MM.1S (cell line): ENCODE measurements around the gene LRRC4C.

Source experiments
- DNase-seq: peaks from one replicate; pipeline ENCODE4 v3.0.0-alpha.2; 2015
- H2AFZ ChIP-seq: fragments of 300-600 bp; sonication (generic); 2 replicates; pipeline ENCODE4 v1.6.0; 2016; ENCODE audit warnings: antibody characterized with exemption, low read length
- H3F3A ChIP-seq: fragments of 300-600 bp; sonication (generic); 2 replicates; pipeline ENCODE4 v1.6.1; 2016; ENCODE audit warnings: mild to moderate bottlenecking, antibody characterized with exemption, low read length, moderate library complexity, mixed read lengths; ENCODE audit not compliant: insufficient read depth
- H3K27ac ChIP-seq: fragments of 300-600 bp; sonication (generic); 2 replicates; pipeline ENCODE4 v1.5.1; 2016; ENCODE audit warnings: mild to moderate bottlenecking, low read length
- H3K27me3 ChIP-seq: fragments of 300-600 bp; sonication (generic); replicated peaks from 2 replicates; pipeline ENCODE4 v1.6.0; 2016; ENCODE audit warnings: low read length; ENCODE audit not compliant: insufficient read depth
- H3K36me3 ChIP-seq: fragments of 300-600 bp; sonication (generic); replicated peaks from 2 replicates; pipeline ENCODE4 v1.6.1; 2016; ENCODE audit warnings: mild to moderate bottlenecking, low read length, mixed read lengths; ENCODE audit not compliant: insufficient read depth
- H3K4me1 ChIP-seq: fragments of 300-600 bp; sonication (generic); 2 replicates; pipeline ENCODE4 v1.6.1; 2016; ENCODE audit warnings: low read length, mixed read lengths
- H3K4me2 ChIP-seq: fragments of 300-600 bp; sonication (generic); 2 replicates; pipeline ENCODE4 v1.6.0; 2016; ENCODE audit warnings: low read depth, low read length
- H3K4me3 ChIP-seq: fragments of 300-600 bp; sonication (generic); 2 replicates; pipeline ENCODE4 v1.5.1; 2016; ENCODE audit warnings: low read length, mixed read lengths
- H3K79me2 ChIP-seq: fragments of 300-600 bp; sonication (generic); 2 replicates; pipeline ENCODE4 v1.6.1; 2016; ENCODE audit warnings: mixed run types, low read length, mixed read lengths
- H3K9ac ChIP-seq: fragments of 300-600 bp; sonication (generic); 2 replicates; pipeline ENCODE4 v1.6.1; 2016; ENCODE audit warnings: low read length, mixed read lengths
- H3K9me2 ChIP-seq: fragments of 300-600 bp; sonication (generic); replicated peaks from 2 replicates; pipeline ENCODE4 v1.6.1; 2016; ENCODE audit warnings: mild to moderate bottlenecking, low read length, mixed read lengths; ENCODE audit not compliant: insufficient read depth
- H3K9me3 ChIP-seq: fragments of 300-600 bp; sonication (generic); replicated peaks from 2 replicates; pipeline ENCODE4 v1.6.1; 2016; ENCODE audit warnings: mild to moderate bottlenecking, low read length, mixed read lengths; ENCODE audit not compliant: insufficient read depth
- H4K20me1 ChIP-seq: fragments of 300-600 bp; sonication (generic); 2 replicates; pipeline ENCODE4 v1.6.1; 2016; ENCODE audit warnings: mild to moderate bottlenecking, low read length, moderate library complexity, mixed read lengths; ENCODE audit not compliant: insufficient read depth
- EZH2 ChIP-seq: fragments of 300-600 bp; sonication (generic); optimal IDR thresholded peaks from 2 replicates; pipeline ENCODE3; 2017; ENCODE audit warnings: low read depth, mild to moderate bottlenecking, antibody characterized with exemption, low read length, mixed read lengths
- EZH2phosphoT487 ChIP-seq: fragments of 300-600 bp; sonication (generic); IDR thresholded peaks from 2 replicates; pipeline ENCODE4 v1.6.1; 2018; ENCODE audit warnings: antibody characterized with exemption, low read length
- TF ChIP-seq, protein P1 (sequence below): fragments of 300-600 bp; sonication (generic); IDR thresholded peaks from 2 replicates; pipeline ENCODE4 v1.5.1; 2016; ENCODE audit warnings: antibody characterized with exemption, low read length, mixed read lengths

Gene LRRC4C

GRCh38 chr11:40276960-40277359, 1182.5 kb downstream of the LRRC4C start:
- no peaks in the 10 kb centered on the region for H3K36me3 ChIP-seq
- H3K9ac ChIP-seq, result no peak overlapping the region
- H3F3A ChIP-seq, result no peaks in the 10 kb centered on the region
- H2AFZ ChIP-seq, result no peak overlapping the region
- no peak overlapping the region for H3K4me3 ChIP-seq
- no peaks in the 10 kb centered on the region for H3K27me3 ChIP-seq
- H3K79me2 ChIP-seq, result no peaks in the 10 kb centered on the region
- H3K9me3 ChIP-seq, result no peaks in the 10 kb centered on the region
- no peak overlapping the region for H3K27ac ChIP-seq
- H3K4me2 ChIP-seq, result no peak overlapping the region
- no peaks in the 10 kb centered on the region for H3K9me2 ChIP-seq
- DNase-seq, result no peak
- H3K4me1 ChIP-seq, result no peaks in the 10 kb centered on the region
- H4K20me1 ChIP-seq, result no peaks in the 10 kb centered on the region
- TF ChIP-seq EZH2phosphoT487 (no peak), EZH2 (no peak)
- TF ChIP-seq, protein P1, sequence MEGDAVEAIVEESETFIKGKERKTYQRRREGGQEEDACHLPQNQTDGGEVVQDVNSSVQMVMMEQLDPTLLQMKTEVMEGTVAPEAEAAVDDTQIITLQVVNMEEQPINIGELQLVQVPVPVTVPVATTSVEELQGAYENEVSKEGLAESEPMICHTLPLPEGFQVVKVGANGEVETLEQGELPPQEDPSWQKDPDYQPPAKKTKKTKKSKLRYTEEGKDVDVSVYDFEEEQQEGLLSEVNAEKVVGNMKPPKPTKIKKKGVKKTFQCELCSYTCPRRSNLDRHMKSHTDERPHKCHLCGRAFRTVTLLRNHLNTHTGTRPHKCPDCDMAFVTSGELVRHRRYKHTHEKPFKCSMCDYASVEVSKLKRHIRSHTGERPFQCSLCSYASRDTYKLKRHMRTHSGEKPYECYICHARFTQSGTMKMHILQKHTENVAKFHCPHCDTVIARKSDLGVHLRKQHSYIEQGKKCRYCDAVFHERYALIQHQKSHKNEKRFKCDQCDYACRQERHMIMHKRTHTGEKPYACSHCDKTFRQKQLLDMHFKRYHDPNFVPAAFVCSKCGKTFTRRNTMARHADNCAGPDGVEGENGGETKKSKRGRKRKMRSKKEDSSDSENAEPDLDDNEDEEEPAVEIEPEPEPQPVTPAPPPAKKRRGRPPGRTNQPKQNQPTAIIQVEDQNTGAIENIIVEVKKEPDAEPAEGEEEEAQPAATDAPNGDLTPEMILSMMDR, result no peak

GRCh38 chr11:40274017-40274416, 1185.4 kb downstream of the LRRC4C start:
- Histone ChIP-seq H3K36me3 (no peaks in the 10 kb centered on the region), H3K27me3 (no peaks in the 10 kb centered on the region), H3K9me2 (no peaks in the 10 kb centered on the region), H3K27ac (no peak overlapping the region), H3K9ac (no peak overlapping the region), H3K4me3 (no peak overlapping the region), H3K4me2 (no peak overlapping the region), H3K4me1 (no peaks in the 10 kb centered on the region), H3F3A (no peaks in the 10 kb centered on the region), H3K79me2 (no peaks in the 10 kb centered on the region), H4K20me1 (no peaks in the 10 kb centered on the region), H3K9me3 (no peaks in the 10 kb centered on the region), H2AFZ (no peak overlapping the region)
- TF ChIP-seq, protein P1, result no peak
- TF ChIP-seq EZH2phosphoT487 (no peak), EZH2 (no peak)
- DNase-seq, result no peak

DNA sequence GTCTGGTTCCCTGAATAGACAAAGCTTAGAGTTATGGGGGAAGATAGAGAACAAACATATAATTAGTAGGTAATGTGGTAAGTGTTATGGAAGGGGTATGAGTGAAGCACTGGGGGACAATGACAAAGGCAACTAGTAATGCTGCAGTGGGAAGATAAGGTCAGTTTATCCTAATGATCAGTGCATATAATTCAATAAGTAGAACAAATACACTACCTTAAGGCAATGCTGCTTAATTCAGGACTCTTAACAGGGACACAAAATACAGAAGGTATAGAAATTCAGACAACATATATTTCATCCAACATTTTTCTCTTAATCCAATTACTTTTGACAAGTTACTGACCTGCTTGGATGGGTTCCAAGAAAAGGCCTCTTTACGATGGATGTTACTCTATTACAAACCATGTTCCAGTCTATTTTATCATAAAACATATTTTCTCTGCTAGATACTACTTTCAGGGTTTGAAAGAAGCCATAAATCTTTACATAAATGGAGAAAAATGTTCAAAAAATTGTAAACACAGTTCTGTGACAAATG, 1186.2 kb downstream of the LRRC4C start:
- no peak overlapping the region for H2AFZ ChIP-seq
- TF ChIP-seq, protein P1, result no peak
- TF ChIP-seq EZH2, result no peak
- no peak for TF ChIP-seq EZH2phosphoT487
- H3K9ac ChIP-seq, result no peak overlapping the region
- H3K4me1 ChIP-seq, result no peaks in the 10 kb centered on the region
- H3K36me3 ChIP-seq, result no peaks in the 10 kb centered on the region
- H3K9me3 ChIP-seq, result no peaks in the 10 kb centered on the region
- no peak for DNase-seq
- H3K4me3 ChIP-seq, result no peak overlapping the region
- H3F3A ChIP-seq, result no peaks in the 10 kb centered on the region
- H3K27me3 ChIP-seq, result no peaks in the 10 kb centered on the region
- no peak overlapping the region for H3K4me2 ChIP-seq
- H4K20me1 ChIP-seq, result no peaks in the 10 kb centered on the region
- H3K79me2 ChIP-seq, result no peaks in the 10 kb centered on the region
- no peak overlapping the region for H3K27ac ChIP-seq
- H3K9me2 ChIP-seq, result no peaks in the 10 kb centered on the region
